GM23248 (cell line): Measurements from ENCODE around the gene C19orf25.

ENCODE experiments used
- EZH2 ChIP-seq: fragments of 200-600 bp; sonication (generic); IDR thresholded peaks from 2 replicates; pipeline ENCODE4 v1.6.1; 2018; ENCODE audit warnings: antibody characterized with exemption, mild to moderate bottlenecking; ENCODE audit not compliant: insufficient read depth, poor library complexity, severe bottlenecking
- EZH2phosphoT487 ChIP-seq: fragments of 200-600 bp; sonication (generic); IDR thresholded peaks from 2 replicates; pipeline ENCODE4 v1.6.1; 2018; ENCODE audit warnings: antibody characterized with exemption, moderate library complexity, mild to moderate bottlenecking, low read depth; ENCODE audit not compliant: insufficient read depth

DNA sequence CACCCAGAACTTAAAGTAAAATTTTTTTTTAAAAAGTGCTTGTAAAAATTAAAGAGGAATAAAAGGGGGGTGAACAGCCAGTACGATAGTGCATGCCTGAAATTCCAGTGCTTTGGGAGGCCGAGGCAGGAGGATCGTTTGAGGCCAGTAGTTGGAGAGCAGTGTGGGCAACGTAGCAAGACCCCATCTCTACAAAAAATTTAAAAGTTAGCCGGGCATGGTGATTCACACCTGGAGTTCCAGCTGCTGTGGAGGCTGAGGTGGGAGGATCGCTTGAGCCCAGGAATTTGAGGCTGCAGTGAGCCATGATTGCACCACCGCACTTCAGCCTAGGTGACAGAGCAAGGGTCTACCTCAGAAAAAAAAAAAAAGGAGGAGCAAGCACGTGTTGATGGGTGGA is 26.0 kb upstream of the C19orf25 start:
- TF ChIP-seq EZH2, result no peak
- no peak for TF ChIP-seq EZH2phosphoT487
